H1 (cell line): Measurements from ENCODE around the gene CDHR5. TPM values are rescaled to one million over a fixed set of nuclear protein-coding genes. Genes with fewer than 3 reads are reported as not detected.
A peak's percentile ranks its signal among the peaks of the same experiment; 100 is the strongest.

Experiments
- CHD7 ChIP-seq: fragments of 300-600 bp; sonication (generic); IDR thresholded peaks from 2 replicates; pipeline ENCODE4 v1.7.1; 2012; ENCODE audit warnings: low read length, moderate library complexity, mild to moderate bottlenecking, inconsistent platforms; ENCODE audit not compliant: insufficient replicate concordance
- EP300 ChIP-seq, 2 experiments: IDR thresholded peaks; 1 replicate in 1 of 2; 2 replicates in 1 of 2; pipeline ENCODE4 v1.6.1; 2011 to 2012; ENCODE audit warnings: low read depth in 2 of 2, low read length in 2 of 2, mild to moderate bottlenecking in 2 of 2, borderline replicate concordance in 1 of 2, inconsistent platforms in 1 of 2, moderate library complexity in 1 of 2
- KDM4A ChIP-seq: IDR thresholded peaks from one replicate; pipeline ENCODE4 v1.7.1; 2012; ENCODE audit warnings: low read depth, mild to moderate bottlenecking, moderate library complexity, low read length, inconsistent platforms; ENCODE audit not compliant: severe bottlenecking
- ZNF274 ChIP-seq: IDR thresholded peaks from 2 replicates; pipeline ENCODE4 v1.7.0; 2012; ENCODE audit warnings: low read length, borderline replicate concordance; ENCODE audit errors: extremely low read depth
- polyA plus RNA-seq, 7 experiments: library from polyadenylated mRNA; depleted of rRNA in 3 of 7; stranded (reverse) in 5 of 7; unstranded in 2 of 7; fragments of >200 nt in 5 of 7; fragments of 200-250 nt in 2 of 7; gene quantifications; 1 replicate in 5 of 7; 2 replicates in 1 of 7; 4 replicates in 1 of 7; pipeline versions ENCODE4 v1.2.1 to v1.2.3, GENCODE V29; 2011 to 2013; ENCODE audit warnings: missing spikeins in 2 of 7, mixed read lengths in 2 of 7
- total RNA-seq: library from RNA; stranded (reverse); fragmentation: NEBNext Ultra II Directional; extraction: Animal tissue kit (Norgen Biotek cat#: 25700); gene quantifications from 2 replicates; pipeline ENCODE4 v1.2.1, GENCODE V29; 2021

CDHR5 gene
- total and polyA plus RNA-seq, 2 of the 8 experiments (the other 6 are each of a cell fraction or from before 2014, with no cell fraction given) = not detected

- no peak for TF ChIP-seq ZNF274
- TF ChIP-seq EP300 (IDR thresholded peaks at IDR 0.05; ENCODE audit: borderline replicate concordance in 1 of 2, low read depth in 2 of 2, low read length in 2 of 2) = peak in 1 of 2 experiments; percentile 93; a peak in 1 of 3 replicates
- peak; percentile 68 for TF ChIP-seq KDM4A
- no peak for TF ChIP-seq CHD7
- TF ChIP-seq, all 59 proteins: peak for 9
Measured at GRCh38 chr11:568306-569157, 56.2 kb downstream of the CDHR5 start (continued).
